NCI-H1436 (cell line): ENCODE measurements around the gene AKR7A2.
"Not testable (repeated sequence)": the region's sequence is repeated elsewhere in the genome, so short reads cannot be mapped to it uniquely, and the experiment has no call there.

Experiments
- DNase-seq: peaks from one replicate; lab custom pipeline; 2025; lab: John Stamatoyannopoulos, UW

AKR7A2 gene

GRCh38 chr1:19260211-19261138 lies 51.5 kb downstream of the AKR7A2 start:
- DNase-seq: no peak

- no peak for DNase-seq
Observed at GRCh38 chr1:19258353-19258752, 53.6 kb downstream of the AKR7A2 start.

- DNase-seq: no peak
Observed at GRCh38 chr1:19257178-19257914, 54.6 kb downstream of the AKR7A2 start.

GRCh38 chr1:19256301-19256700 lies 55.6 kb downstream of the AKR7A2 start:
- not testable (repeated sequence) for DNase-seq

GRCh38 chr1:19255288-19255687 lies 56.7 kb downstream of the AKR7A2 start:
- DNase-seq: no peak

GRCh38 chr1:19254416-19254815 lies 57.5 kb downstream of the AKR7A2 start:
- DNase-seq: no peak
